ENCODE measurements around the gene CEMIP.

DNA sequence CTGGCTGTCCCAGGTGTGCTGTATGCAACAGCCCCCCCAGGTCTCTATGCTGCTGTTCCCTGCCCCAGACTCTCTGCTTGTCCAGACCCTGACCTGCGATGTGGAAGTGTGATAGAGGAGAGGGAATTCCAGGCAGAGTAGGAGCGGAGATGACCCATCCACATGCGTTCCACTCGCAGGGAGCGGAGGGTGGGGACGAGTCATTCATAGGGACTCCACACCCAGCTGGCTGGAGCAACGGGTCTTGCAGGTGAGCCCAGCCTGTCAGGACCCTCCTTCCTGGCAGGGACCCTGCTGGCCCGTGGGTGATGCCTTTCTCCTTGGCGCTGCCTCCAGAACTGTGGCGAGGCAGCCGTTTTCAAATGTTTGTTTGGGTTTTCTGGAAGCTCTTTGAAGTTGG, 58.8 kb downstream of the CEMIP start:
- TF ChIP-seq, protein P1, sequence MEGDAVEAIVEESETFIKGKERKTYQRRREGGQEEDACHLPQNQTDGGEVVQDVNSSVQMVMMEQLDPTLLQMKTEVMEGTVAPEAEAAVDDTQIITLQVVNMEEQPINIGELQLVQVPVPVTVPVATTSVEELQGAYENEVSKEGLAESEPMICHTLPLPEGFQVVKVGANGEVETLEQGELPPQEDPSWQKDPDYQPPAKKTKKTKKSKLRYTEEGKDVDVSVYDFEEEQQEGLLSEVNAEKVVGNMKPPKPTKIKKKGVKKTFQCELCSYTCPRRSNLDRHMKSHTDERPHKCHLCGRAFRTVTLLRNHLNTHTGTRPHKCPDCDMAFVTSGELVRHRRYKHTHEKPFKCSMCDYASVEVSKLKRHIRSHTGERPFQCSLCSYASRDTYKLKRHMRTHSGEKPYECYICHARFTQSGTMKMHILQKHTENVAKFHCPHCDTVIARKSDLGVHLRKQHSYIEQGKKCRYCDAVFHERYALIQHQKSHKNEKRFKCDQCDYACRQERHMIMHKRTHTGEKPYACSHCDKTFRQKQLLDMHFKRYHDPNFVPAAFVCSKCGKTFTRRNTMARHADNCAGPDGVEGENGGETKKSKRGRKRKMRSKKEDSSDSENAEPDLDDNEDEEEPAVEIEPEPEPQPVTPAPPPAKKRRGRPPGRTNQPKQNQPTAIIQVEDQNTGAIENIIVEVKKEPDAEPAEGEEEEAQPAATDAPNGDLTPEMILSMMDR (IDR thresholded peaks at IDR 0.05; ENCODE audit: insufficient read depth, low read length) = no peak
- no peak for TF ChIP-seq GABPA (IDR thresholded peaks at IDR 0.05; ENCODE audit: low read depth)
- TF ChIP-seq, protein P2, sequence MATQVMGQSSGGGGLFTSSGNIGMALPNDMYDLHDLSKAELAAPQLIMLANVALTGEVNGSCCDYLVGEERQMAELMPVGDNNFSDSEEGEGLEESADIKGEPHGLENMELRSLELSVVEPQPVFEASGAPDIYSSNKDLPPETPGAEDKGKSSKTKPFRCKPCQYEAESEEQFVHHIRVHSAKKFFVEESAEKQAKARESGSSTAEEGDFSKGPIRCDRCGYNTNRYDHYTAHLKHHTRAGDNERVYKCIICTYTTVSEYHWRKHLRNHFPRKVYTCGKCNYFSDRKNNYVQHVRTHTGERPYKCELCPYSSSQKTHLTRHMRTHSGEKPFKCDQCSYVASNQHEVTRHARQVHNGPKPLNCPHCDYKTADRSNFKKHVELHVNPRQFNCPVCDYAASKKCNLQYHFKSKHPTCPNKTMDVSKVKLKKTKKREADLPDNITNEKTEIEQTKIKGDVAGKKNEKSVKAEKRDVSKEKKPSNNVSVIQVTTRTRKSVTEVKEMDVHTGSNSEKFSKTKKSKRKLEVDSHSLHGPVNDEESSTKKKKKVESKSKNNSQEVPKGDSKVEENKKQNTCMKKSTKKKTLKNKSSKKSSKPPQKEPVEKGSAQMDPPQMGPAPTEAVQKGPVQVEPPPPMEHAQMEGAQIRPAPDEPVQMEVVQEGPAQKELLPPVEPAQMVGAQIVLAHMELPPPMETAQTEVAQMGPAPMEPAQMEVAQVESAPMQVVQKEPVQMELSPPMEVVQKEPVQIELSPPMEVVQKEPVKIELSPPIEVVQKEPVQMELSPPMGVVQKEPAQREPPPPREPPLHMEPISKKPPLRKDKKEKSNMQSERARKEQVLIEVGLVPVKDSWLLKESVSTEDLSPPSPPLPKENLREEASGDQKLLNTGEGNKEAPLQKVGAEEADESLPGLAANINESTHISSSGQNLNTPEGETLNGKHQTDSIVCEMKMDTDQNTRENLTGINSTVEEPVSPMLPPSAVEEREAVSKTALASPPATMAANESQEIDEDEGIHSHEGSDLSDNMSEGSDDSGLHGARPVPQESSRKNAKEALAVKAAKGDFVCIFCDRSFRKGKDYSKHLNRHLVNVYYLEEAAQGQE (IDR thresholded peaks at IDR 0.05; ENCODE audit: insufficient replicate concordance, low read depth) = no peak

Measured in HL-60 (cell line).